H9 (cell line): ENCODE data around the gene COL27A1. TPM values are rescaled to one million over a fixed set of nuclear protein-coding genes. Genes with fewer than 3 reads are reported as not detected.

Source experiments
- DNase-seq: peaks from one replicate; pipeline ENCODE4 v3.0.0-alpha.2; 2017
- H2AFZ ChIP-seq: one replicate; pipeline ENCODE4 v1.6.1; 2013; ENCODE audit warnings: mild to moderate bottlenecking, low read length, control low read depth, moderate library complexity
- H2AK5ac ChIP-seq: 2 replicates; pipeline ENCODE4 v1.6.1; 2013; ENCODE audit warnings: low read length, control low read depth, mixed read lengths; ENCODE audit not compliant: insufficient read length
- H2BK120ac ChIP-seq: one replicate; pipeline ENCODE4 v1.6.1; 2013; ENCODE audit warnings: low read depth, mild to moderate bottlenecking, low read length, control low read depth, inconsistent platforms; ENCODE audit not compliant: poor library complexity, severe bottlenecking
- H2BK12ac ChIP-seq: 2 replicates; pipeline ENCODE4 v1.6.1; 2013; ENCODE audit warnings: low read length, control low read depth, mixed read lengths, low read depth; ENCODE audit not compliant: insufficient read length
- H2BK15ac ChIP-seq: 2 replicates; pipeline ENCODE4 v1.6.1; 2013; ENCODE audit warnings: low read depth, low read length, control low read depth
- H2BK20ac ChIP-seq: one replicate; pipeline ENCODE4 v1.6.1; 2013; ENCODE audit warnings: low read depth, mild to moderate bottlenecking, low read length, control low read depth, inconsistent platforms; ENCODE audit not compliant: poor library complexity, severe bottlenecking
- H2BK5ac ChIP-seq: 2 replicates; pipeline ENCODE4 v1.6.1; 2013; ENCODE audit warnings: low read length, control low read depth, mixed read lengths; ENCODE audit not compliant: insufficient read length
- H3K14ac ChIP-seq: 2 replicates; pipeline ENCODE4 v1.6.1; 2013; ENCODE audit warnings: low read length, control low read depth; ENCODE audit not compliant: insufficient read depth
- H3K18ac ChIP-seq: 2 replicates; pipeline ENCODE4 v1.6.1; 2013; ENCODE audit warnings: low read depth, mild to moderate bottlenecking, mixed read lengths, low read length, control low read depth; ENCODE audit not compliant: insufficient read length
- H3K23ac ChIP-seq: 2 replicates; pipeline ENCODE4 v1.6.1; 2013; ENCODE audit warnings: low read length, control low read depth, mixed read lengths, low read depth; ENCODE audit not compliant: insufficient read length
- H3K23me2 ChIP-seq: 2 replicates; pipeline ENCODE4 v1.6.1; 2013; ENCODE audit warnings: low read depth, mild to moderate bottlenecking, mixed read lengths, low read length, control low read depth; ENCODE audit not compliant: insufficient read length, poor library complexity, severe bottlenecking
- H3K27ac ChIP-seq: 2 replicates; pipeline ENCODE4 v1.5.1; 2013; ENCODE audit warnings: low read length, control low read depth, mixed read lengths, low read depth; ENCODE audit not compliant: insufficient read length
- H3K27me3 ChIP-seq: 2 replicates; pipeline ENCODE4 v1.6.1; 2013; ENCODE audit warnings: low read length, control low read depth, inconsistent platforms; ENCODE audit not compliant: insufficient read depth
- H3K4ac ChIP-seq: 2 replicates; pipeline ENCODE4 v1.6.1; 2013; ENCODE audit warnings: low read depth, mild to moderate bottlenecking, control low read depth, inconsistent platforms, low read length, moderate library complexity
- H3K4me1 ChIP-seq: 2 replicates; pipeline ENCODE4 v1.6.1; 2013; ENCODE audit warnings: low read length, control low read depth, inconsistent platforms; ENCODE audit not compliant: insufficient read depth
- H3K4me2 ChIP-seq: 2 replicates; pipeline ENCODE4 v1.6.1; 2013; ENCODE audit warnings: low read length, control low read depth, mixed read lengths; ENCODE audit not compliant: insufficient read length, insufficient read depth
- H3K56ac ChIP-seq: 2 replicates; pipeline ENCODE4 v1.6.1; 2013; ENCODE audit warnings: low read depth, mild to moderate bottlenecking, mixed read lengths, low read length, control low read depth; ENCODE audit not compliant: insufficient read length
- H3K79me1 ChIP-seq: 2 replicates; pipeline ENCODE4 v1.6.1; 2013; ENCODE audit warnings: low read depth, mild to moderate bottlenecking, moderate library complexity, low read length, control low read depth, inconsistent platforms; ENCODE audit not compliant: insufficient read depth, poor library complexity, severe bottlenecking
- H3K79me2 ChIP-seq: 2 replicates; pipeline ENCODE4 v1.6.1; 2013; ENCODE audit warnings: low read length, control low read depth, inconsistent platforms; ENCODE audit not compliant: insufficient read depth
- H3K9ac ChIP-seq: 2 replicates; pipeline ENCODE4 v1.6.1; 2013; ENCODE audit warnings: low read length, control low read depth, mixed read lengths; ENCODE audit not compliant: insufficient read length; ENCODE audit errors: extremely low read depth
- H3K9me3 ChIP-seq: one replicate; pipeline ENCODE4 v1.6.1; 2013; ENCODE audit warnings: low read depth, low read length, inconsistent platforms; ENCODE audit not compliant: control insufficient read depth
- H3T11ph ChIP-seq: one replicate; pipeline ENCODE4 v1.6.1; 2013; ENCODE audit warnings: mild to moderate bottlenecking, low read length, control low read depth, inconsistent platforms
- H4K20me1 ChIP-seq: one replicate; pipeline ENCODE4 v1.6.1; 2013; ENCODE audit not compliant: control insufficient read depth, insufficient read length, insufficient read depth
- H4K5ac ChIP-seq: 2 replicates; pipeline ENCODE4 v1.6.1; 2013; ENCODE audit warnings: low read depth, mild to moderate bottlenecking, mixed read lengths, low read length, control low read depth; ENCODE audit not compliant: insufficient read length
- H4K8ac ChIP-seq: replicated peaks from 2 replicates; pipeline ENCODE4 v1.6.1; 2013; ENCODE audit warnings: low read length, control low read depth, mixed read lengths, low read depth; ENCODE audit not compliant: insufficient read length
- H4K91ac ChIP-seq: 2 replicates; pipeline ENCODE4 v1.6.1; 2013; ENCODE audit warnings: low read depth, mild to moderate bottlenecking, moderate library complexity, mixed read lengths, low read length, control low read depth; ENCODE audit not compliant: insufficient read length
- H3K27ac Mint-ChIP-seq, 3 experiments: 2 replicates in 2 of 3; 3 replicates in 1 of 3; pipeline ENCODE4 v1.8.0; 2020 to 2021; ENCODE audit warnings: mixed read lengths in 3 of 3, mild to moderate bottlenecking in 1 of 3, moderate library complexity in 1 of 3
- H3K27me3 Mint-ChIP-seq: 2 replicates; pipeline ENCODE4 v1.8.0; 2021; ENCODE audit warnings: low read depth, mild to moderate bottlenecking, moderate library complexity, mixed read lengths
- H3K36me3 Mint-ChIP-seq, 3 experiments: 2 replicates in 2 of 3; 3 replicates in 1 of 3; pipeline ENCODE4 v1.8.0; 2020 to 2021; ENCODE audit warnings: low read depth in 3 of 3, mixed read lengths in 3 of 3; ENCODE audit not compliant: insufficient read depth in 1 of 3
- H3K4me1 Mint-ChIP-seq, 2 experiments: 2 replicates each; pipeline ENCODE4 v1.8.0; 2020; ENCODE audit warnings: mixed read lengths in 2 of 2
- H3K4me3 Mint-ChIP-seq, 2 experiments: 2 replicates in 1 of 2; 3 replicates in 1 of 2; pipeline ENCODE4 v1.8.0; 2020 to 2021; ENCODE audit warnings: mild to moderate bottlenecking in 2 of 2, mixed read lengths in 2 of 2, moderate library complexity in 1 of 2
- H3K9me3 Mint-ChIP-seq, 2 experiments: 2 replicates in 1 of 2; 3 replicates in 1 of 2; pipeline ENCODE4 v1.8.0; 2020; ENCODE audit warnings: mild to moderate bottlenecking in 2 of 2, mixed read lengths in 2 of 2, moderate library complexity in 1 of 2
- WGBS: extraction: QIAGEN DNeasy Blood & Tissue Kit; methylation state at CpG from one replicate; pipeline ENCODE4 v1.1.7; 2013; ENCODE audit warnings: missing lambda C conversion rate, low lambda C conversion rate, mixed read lengths; ENCODE audit not compliant: insufficient read length; ENCODE audit errors: extremely low coverage; 5-methylcytosine and 5-hydroxymethylcytosine counted together
- total RNA-seq: library from RNA; stranded (reverse); gene quantifications from 2 replicates; pipeline ENCODE4 v1.2.1, GENCODE V29; 2021
- TF ChIP-seq, protein P1 (sequence below): fragments of 200-600 bp; sonication (generic); conservative IDR thresholded peaks from 3 replicates; pipeline ENCODE4 v1.8.0; 2021; ENCODE audit warnings: antibody characterized with exemption, mild to moderate bottlenecking

COL27A1 gene
- total RNA-seq, 1 experiment from 2014 or later, result 17.9 TPM

DNA sequence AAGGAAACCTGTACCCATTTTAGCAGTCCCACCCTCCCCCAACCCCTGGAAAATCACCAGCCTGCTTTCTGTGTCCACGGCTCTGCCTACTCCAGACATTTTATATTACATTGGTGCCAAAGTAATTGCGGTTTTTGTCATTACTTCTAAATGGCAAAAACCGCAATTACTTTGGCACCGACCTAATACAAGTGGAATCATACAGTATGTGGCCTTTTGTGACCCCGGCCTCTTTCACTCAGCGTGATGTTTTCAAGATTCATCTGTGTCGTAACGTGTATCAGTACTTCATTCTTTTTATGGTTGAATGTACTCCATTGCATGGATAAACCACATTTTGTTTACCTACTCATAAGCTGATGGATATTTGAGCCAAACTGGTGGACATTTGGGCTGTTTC, 157.8 kb downstream of the COL27A1 start:
- Mint-ChIP-seq H3K27ac (no peak overlapping the region), H3K36me3 (peaks cover 0 to 7% (median 0%) of the 10 kb centered on the region in 3 experiments; a peak in 3 of 7 replicates), H3K4me3 (no peak overlapping the region), H3K9me3 (no peaks in the 10 kb centered on the region), H3K27me3 (no peaks in the 10 kb centered on the region; the same call in none of the 2 replicates), H3K4me1 (peaks cover 0 to 5% of the 10 kb centered on the region in 2 experiments; a peak in 3 of 4 replicates)
- H3T11ph ChIP-seq, result no peak overlapping the region
- no peaks in the 10 kb centered on the region for H4K20me1 ChIP-seq
- H3K9me3 ChIP-seq, result no peaks in the 10 kb centered on the region
- H2AK5ac ChIP-seq, result no peak overlapping the region
- no peaks in the 10 kb centered on the region for H3K23me2 ChIP-seq
- H2AFZ ChIP-seq, result no peak overlapping the region
- no peak overlapping the region for H3K23ac ChIP-seq
- no peak overlapping the region for H3K4ac ChIP-seq
- H2BK15ac ChIP-seq, result no peak overlapping the region
- no peak overlapping the region for H3K18ac ChIP-seq
- H3K14ac ChIP-seq, result no peak overlapping the region
- no peak overlapping the region for H4K5ac ChIP-seq
- H3K56ac ChIP-seq, result no peak overlapping the region
- H2BK5ac ChIP-seq, result no peak overlapping the region
- no peaks in the 10 kb centered on the region for H3K79me2 ChIP-seq
- H3K79me1 ChIP-seq, result no peaks in the 10 kb centered on the region
- no peak overlapping the region for H3K9ac ChIP-seq
- H3K4me1 ChIP-seq, result no peaks in the 10 kb centered on the region
- H2BK20ac ChIP-seq, result no peak overlapping the region
- no peak overlapping the region for H4K91ac ChIP-seq
- WGBS, result no CpG with 5 or more reads among the region's 8 CpGs
- no peak overlapping the region for H2BK120ac ChIP-seq
- no peaks in the 10 kb centered on the region for H3K27me3 ChIP-seq
- H3K27ac ChIP-seq, result no peak overlapping the region
- H4K8ac ChIP-seq, result no peak overlapping the region
- TF ChIP-seq, protein P1, sequence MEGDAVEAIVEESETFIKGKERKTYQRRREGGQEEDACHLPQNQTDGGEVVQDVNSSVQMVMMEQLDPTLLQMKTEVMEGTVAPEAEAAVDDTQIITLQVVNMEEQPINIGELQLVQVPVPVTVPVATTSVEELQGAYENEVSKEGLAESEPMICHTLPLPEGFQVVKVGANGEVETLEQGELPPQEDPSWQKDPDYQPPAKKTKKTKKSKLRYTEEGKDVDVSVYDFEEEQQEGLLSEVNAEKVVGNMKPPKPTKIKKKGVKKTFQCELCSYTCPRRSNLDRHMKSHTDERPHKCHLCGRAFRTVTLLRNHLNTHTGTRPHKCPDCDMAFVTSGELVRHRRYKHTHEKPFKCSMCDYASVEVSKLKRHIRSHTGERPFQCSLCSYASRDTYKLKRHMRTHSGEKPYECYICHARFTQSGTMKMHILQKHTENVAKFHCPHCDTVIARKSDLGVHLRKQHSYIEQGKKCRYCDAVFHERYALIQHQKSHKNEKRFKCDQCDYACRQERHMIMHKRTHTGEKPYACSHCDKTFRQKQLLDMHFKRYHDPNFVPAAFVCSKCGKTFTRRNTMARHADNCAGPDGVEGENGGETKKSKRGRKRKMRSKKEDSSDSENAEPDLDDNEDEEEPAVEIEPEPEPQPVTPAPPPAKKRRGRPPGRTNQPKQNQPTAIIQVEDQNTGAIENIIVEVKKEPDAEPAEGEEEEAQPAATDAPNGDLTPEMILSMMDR, result no peak
- H2BK12ac ChIP-seq, result no peak overlapping the region
- H3K4me2 ChIP-seq, result no peak overlapping the region
- no peak for DNase-seq
